ENCODE data around the gene ZBTB37.
"Not testable (repeated sequence)": the region's sequence is repeated elsewhere in the genome, so short reads cannot be mapped to it uniquely, and the experiment has no call there.

Gene ZBTB37

GRCh38 chr1:173900992-173901391, 32.8 kb downstream of the ZBTB37 start:
- DNase-seq: no peak

- DNase-seq: no peak
These were observed 35.8 kb downstream of the ZBTB37 start for GRCh38 chr1:173903827-173904531.

GRCh38 chr1:173913111-173913510, 44.9 kb downstream of the ZBTB37 start:
- DNase-seq: no peak

GRCh38 chr1:173914366-173914871, 46.2 kb downstream of the ZBTB37 start:
- no peak for DNase-seq

GRCh38 chr1:173915596-173915995, 47.4 kb downstream of the ZBTB37 start:
- DNase-seq: no peak

- DNase-seq: no peak
These were observed 48.5 kb downstream of the ZBTB37 start for GRCh38 chr1:173916667-173917066.

- DNase-seq: no peak
These were observed 49.0 kb downstream of the ZBTB37 start, which contains the start of gene SERPINC1 for GRCh38 chr1:173917149-173917548. Gene SERPINC1 (minus strand): TSS chr1:173917327. CDS start chr1:173917259, 68 bp downstream.

GRCh38 chr1:173917635-173918493, 49.7 kb downstream of the ZBTB37 start:
- no peak for DNase-seq

- DNase-seq: no peak
These were observed 52.7 kb downstream of the ZBTB37 start for GRCh38 chr1:173920861-173921260.

- no peak for DNase-seq
These were observed 57.4 kb downstream of the ZBTB37 start for GRCh38 chr1:173925306-173926242.

- DNase-seq: not testable (repeated sequence)
These were observed 62.4 kb downstream of the ZBTB37 start for GRCh38 chr1:173930541-173930940.

- DNase-seq: no peak
These were observed 66.3 kb downstream of the ZBTB37 start for GRCh38 chr1:173934440-173934839.

- DNase-seq: no peak
These were observed 68.9 kb downstream of the ZBTB37 start for GRCh38 chr1:173937062-173937461.

GRCh38 chr1:173946380-173946921, 78.3 kb downstream of the ZBTB37 start:
- DNase-seq: no peak

- DNase-seq: no peak
These were observed 80.4 kb downstream of the ZBTB37 start for GRCh38 chr1:173948594-173948993.

All from amygdala (tissue), 56 donors.